Measurements from ENCODE around the gene RFX4.

DNA sequence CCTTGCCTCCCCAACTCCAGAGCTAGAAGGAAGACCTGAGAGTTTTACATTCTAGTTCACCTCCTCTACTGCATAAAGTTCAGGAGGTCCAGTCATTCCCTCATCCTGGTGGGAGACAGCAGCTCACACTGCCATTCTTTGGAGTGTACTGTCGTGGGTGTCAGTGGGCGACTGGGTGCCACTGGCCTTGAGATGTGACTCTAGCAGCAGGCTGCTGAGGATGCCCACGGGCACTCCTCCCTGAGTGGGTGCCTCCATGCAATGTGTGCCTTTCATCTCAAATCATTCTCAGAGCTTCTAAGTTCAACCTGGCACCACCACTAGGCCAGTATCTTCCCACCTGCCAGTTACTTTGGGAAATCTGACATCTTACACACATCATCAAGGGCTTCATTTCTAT lies 12.5 kb downstream of the RFX4 start:
- TF ChIP-seq ELF4 (CRISPR knock-in tag; IDR thresholded peaks at IDR 0.05; ENCODE audit: borderline replicate concordance) (no peak), SMARCE1 (IDR thresholded peaks at IDR 0.05; ENCODE audit: borderline replicate concordance) (no peak), ZNF292 (CRISPR knock-in tag; IDR thresholded peaks at IDR 0.05; ENCODE audit: borderline replicate concordance, low read depth) (no peak), SRF (IDR thresholded peaks at IDR 0.05; ENCODE audit: low read depth, low read length) (no peak), KLF6 (CRISPR knock-in tag; IDR thresholded peaks at IDR 0.05) (no peak)
